GM23338 (cell line): Measurements from ENCODE around the gene GRIK2. TPM values are rescaled to one million over a fixed set of nuclear protein-coding genes. Genes with fewer than 3 reads are reported as not detected.

ENCODE experiments used
- ATAC-seq: fragments of 200-7000 bp; cut with Tn5 transposase; 3 replicates; pipeline ENCODE4 v1.9.1; 2020
- DNase-seq: peaks from one replicate; pipeline ENCODE4 v3.0.0-alpha.2; 2015; ENCODE audit warnings: low spot score
- H2AFZ ChIP-seq: fragments of 200-600 bp; sonication (generic); 2 replicates; pipeline ENCODE4 v1.8.0; 2016; ENCODE audit warnings: antibody characterized with exemption, mild to moderate bottlenecking, moderate library complexity
- H3F3A ChIP-seq: fragments of 200-600 bp; sonication (generic); replicated peaks from 2 replicates; pipeline ENCODE4 v1.8.0; 2017; ENCODE audit warnings: antibody characterized with exemption, mixed run types, low read depth
- H3K27ac ChIP-seq: fragments of 200-600 bp; sonication (generic); 2 replicates; pipeline ENCODE4 v1.6.1; 2016; ENCODE audit warnings: low read depth
- H3K27me3 ChIP-seq: fragments of 200-600 bp; sonication (generic); 2 replicates; pipeline ENCODE4 v1.8.0; 2016; ENCODE audit warnings: mild to moderate bottlenecking, mixed run types, moderate library complexity; ENCODE audit not compliant: insufficient read depth
- H3K36me3 ChIP-seq: fragments of 200-600 bp; sonication (generic); 2 replicates; pipeline ENCODE4 v1.8.0; 2016; ENCODE audit warnings: mild to moderate bottlenecking; ENCODE audit not compliant: insufficient read depth
- H3K4me1 ChIP-seq: fragments of 200-600 bp; sonication (generic); 2 replicates; pipeline ENCODE4 v1.8.0; 2016; ENCODE audit warnings: mild to moderate bottlenecking, moderate library complexity; ENCODE audit not compliant: insufficient read depth
- H3K4me2 ChIP-seq: fragments of 200-600 bp; sonication (generic); 2 replicates; pipeline ENCODE4 v1.7.1; 2017; ENCODE audit warnings: mixed run types
- H3K4me3 ChIP-seq: fragments of 200-600 bp; sonication (generic); 2 replicates; pipeline ENCODE4 v1.6.1; 2016; ENCODE audit warnings: mixed run types
- H3K79me2 ChIP-seq: fragments of 200-600 bp; sonication (generic); replicated peaks from 2 replicates; pipeline ENCODE4 v1.8.0; 2017; ENCODE audit warnings: mild to moderate bottlenecking; ENCODE audit not compliant: insufficient read depth
- H3K9me2 ChIP-seq: fragments of 200-600 bp; sonication (generic); 2 replicates; pipeline ENCODE4 v1.8.0; 2017; ENCODE audit not compliant: insufficient read depth
- H4K20me1 ChIP-seq: fragments of 200-600 bp; sonication (generic); replicated peaks from 2 replicates; pipeline ENCODE4 v1.8.0; 2017; ENCODE audit warnings: mild to moderate bottlenecking; ENCODE audit not compliant: insufficient read depth
- H3K27ac Mint-ChIP-seq: 2 replicates; pipeline ENCODE4 v1.8.0; 2020; ENCODE audit warnings: inconsistent platforms, mild to moderate bottlenecking, moderate library complexity, mixed read lengths
- H3K27me3 Mint-ChIP-seq: 3 replicates; pipeline ENCODE4 v1.8.0; 2022; ENCODE audit warnings: low read depth, mild to moderate bottlenecking, moderate library complexity, mixed read lengths, inconsistent platforms; ENCODE audit not compliant: insufficient read depth, poor library complexity
- H3K36me3 Mint-ChIP-seq: 3 replicates; pipeline ENCODE4 v1.8.0; 2021; ENCODE audit warnings: low read depth, mild to moderate bottlenecking, inconsistent platforms, moderate library complexity, mixed read lengths
- H3K4me1 Mint-ChIP-seq: 3 replicates; pipeline ENCODE4 v1.8.0; 2020; ENCODE audit warnings: mild to moderate bottlenecking, inconsistent platforms, mixed read lengths
- H3K4me3 Mint-ChIP-seq: 3 replicates; pipeline ENCODE4 v1.8.0; 2021; ENCODE audit warnings: moderate library complexity, mild to moderate bottlenecking, inconsistent platforms, mixed read lengths
- H3K9me3 Mint-ChIP-seq: 3 replicates; pipeline ENCODE4 v1.8.0; 2020; ENCODE audit warnings: moderate library complexity, mild to moderate bottlenecking, inconsistent platforms, mixed read lengths
- CREB1 ChIP-seq: fragments of 250-450 bp; sonication (Bioruptor Pico); IDR thresholded peaks from 2 replicates; pipeline ENCODE4 v1.5.0; 2020; ENCODE audit warnings: low read depth, mild to moderate bottlenecking, moderate library complexity
- CTCF ChIP-seq, 2 experiments: fragments of 200-600 bp in 1 of 2; sonication (generic) in 1 of 2; conservative IDR thresholded peaks; 2 replicates each; pipeline versions ENCODE4 v1.5.1 to v1.6.1; 2016 to 2017; ENCODE audit warnings: antibody characterized with exemption in 2 of 2, low read depth in 2 of 2, mild to moderate bottlenecking in 2 of 2, moderate library complexity in 1 of 2
- ETS1 ChIP-seq: IDR thresholded peaks from 2 replicates; pipeline ENCODE4 v1.6.1; 2016; ENCODE audit warnings: antibody characterized with exemption
- EZH2phosphoT487 ChIP-seq: fragments of 200-600 bp; sonication (generic); IDR thresholded peaks from one replicate; pipeline ENCODE4 v1.8.1; 2018; ENCODE audit warnings: antibody characterized with exemption; ENCODE audit not compliant: unreplicated experiment
- JUNB ChIP-seq: IDR thresholded peaks from one replicate; pipeline ENCODE4 v1.6.1; 2016; ENCODE audit warnings: antibody characterized with exemption; ENCODE audit not compliant: unreplicated experiment
- NANOG ChIP-seq: IDR thresholded peaks from 2 replicates; pipeline ENCODE4 v1.6.1; 2016; ENCODE audit warnings: antibody characterized with exemption, borderline replicate concordance
- POLR2AphosphoS5 ChIP-seq: IDR thresholded peaks from 2 replicates; pipeline ENCODE4 v1.6.1; 2016; ENCODE audit warnings: antibody characterized with exemption, low read depth
- STAT1 ChIP-seq: IDR thresholded peaks from one replicate; pipeline ENCODE4 v1.6.1; 2016; ENCODE audit warnings: antibody characterized with exemption; ENCODE audit not compliant: unreplicated experiment
- ZNF462 ChIP-seq: fragments of 250-450 bp; sonication (Bioruptor Pico); IDR thresholded peaks from 2 replicates; pipeline ENCODE4 v1.5.0; 2020; ENCODE audit warnings: mild to moderate bottlenecking, moderate library complexity
- polyA plus RNA-seq: library from polyadenylated mRNA; unstranded; fragments of >200 nt; fragmentation: Nextera tagmentation; extraction: Ambion mirVana; gene quantifications from 2 replicates; pipeline ENCODE4 v1.2.1, GENCODE V29; 2016
- total RNA-seq: library from RNA; depleted of rRNA; stranded (reverse); fragments of >200 nt; shearing (Covaris generic); gene quantifications from 2 replicates; pipeline ENCODE4 v1.2.3, GENCODE V29; 2014

The GRIK2 gene
- total and polyA plus RNA-seq, 2 experiments from 2014 or later, result 0.73 to 3.0 TPM

DNA sequence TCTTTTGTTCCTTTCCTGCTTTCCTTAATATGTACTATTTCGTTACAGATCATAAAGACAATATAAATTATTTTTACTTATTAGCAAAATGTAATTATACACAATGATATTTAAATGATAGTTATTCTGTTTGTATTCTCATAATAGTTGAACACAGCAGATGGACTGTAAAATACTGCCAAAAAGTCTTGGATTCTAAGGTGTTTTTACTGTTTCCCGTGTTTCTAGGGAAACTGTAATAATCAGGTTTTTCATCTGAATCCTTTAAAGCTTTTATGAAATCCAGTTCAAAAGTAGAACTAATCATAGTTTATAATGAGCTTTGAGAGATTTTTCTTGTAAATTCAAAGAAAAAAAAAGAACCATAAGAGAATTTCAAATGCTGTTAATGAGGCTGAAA is 148.4 kb downstream of the GRIK2 start (continued):
- no peak for TF ChIP-seq POLR2AphosphoS5
- no peak for TF ChIP-seq ETS1
- TF ChIP-seq STAT1, result no peak

DNA sequence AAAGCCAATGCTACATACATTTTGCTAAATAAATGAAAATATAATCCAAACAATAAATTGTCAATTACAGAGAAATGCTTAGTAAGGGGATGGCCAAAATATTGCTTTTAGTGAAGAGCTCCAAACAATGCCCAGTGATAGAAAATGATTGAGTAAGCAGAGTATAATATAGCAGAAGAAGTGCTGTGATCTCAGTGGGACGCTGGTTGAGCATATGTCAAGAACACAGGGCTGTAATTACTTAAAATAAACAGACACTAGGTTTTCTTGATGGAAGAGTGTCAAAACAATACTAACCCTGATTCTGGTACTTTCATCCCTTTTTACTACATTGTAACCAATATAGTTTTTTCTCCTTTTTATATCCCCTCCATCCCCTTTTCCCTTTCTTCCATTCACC is 150.3 kb downstream of the GRIK2 start:
- Mint-ChIP-seq H3K36me3 (no peaks in the 10 kb centered on the region), H3K27me3 (no peaks in the 10 kb centered on the region), H3K9me3 (peaks cover 2% of the 10 kb centered on the region; the same call in 1 of the 3 replicates), H3K27ac (no peak overlapping the region), H3K4me3 (no peak overlapping the region), H3K4me1 (peaks cover 5% of the 10 kb centered on the region)
- no peak for TF ChIP-seq STAT1
- no peak for TF ChIP-seq JUNB
- TF ChIP-seq CTCF (conservative IDR thresholded peaks at IDR 0.05; ENCODE audit: low read depth in 2 of 2), result no peak
- no peak for TF ChIP-seq CREB1 (CRISPR knock-in tag)
- ATAC-seq, result no peak
- H3K4me3 ChIP-seq, result no peak overlapping the region
- no peak overlapping the region for H2AFZ ChIP-seq
- H3K27ac ChIP-seq, result no peak overlapping the region
- no peaks in the 10 kb centered on the region for H3K9me2 ChIP-seq
- no peaks in the 10 kb centered on the region for H3K4me1 ChIP-seq
- H3K36me3 ChIP-seq, result no peaks in the 10 kb centered on the region
- H3F3A ChIP-seq, result no peaks in the 10 kb centered on the region
- H4K20me1 ChIP-seq, result no peaks in the 10 kb centered on the region
- no peak for DNase-seq
- H3K79me2 ChIP-seq, result no peaks in the 10 kb centered on the region
- no peak overlapping the region for H3K4me2 ChIP-seq
- no peaks in the 10 kb centered on the region for H3K27me3 ChIP-seq

DNA sequence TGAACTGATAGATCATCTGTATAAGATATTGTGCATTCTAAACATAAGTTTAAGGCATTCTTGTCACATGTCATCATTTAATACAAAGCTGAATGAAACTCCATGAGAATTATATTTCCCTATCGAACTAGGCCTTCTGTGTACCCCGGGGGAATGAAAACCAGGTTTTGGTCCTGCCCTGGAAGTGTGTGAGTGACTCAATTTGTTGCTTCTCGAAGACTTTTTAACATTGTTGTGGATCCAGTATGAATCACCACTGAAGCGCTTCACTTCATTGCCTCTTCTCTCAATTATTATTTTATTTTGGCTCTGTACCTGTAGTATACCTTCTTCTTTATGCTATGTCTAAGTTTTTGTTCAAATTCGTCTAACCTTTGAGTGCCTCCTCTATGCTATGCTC is 150.8 kb downstream of the GRIK2 start:
- Mint-ChIP-seq H3K4me1 (peaks cover 4% of the 10 kb centered on the region), H3K27ac (no peak overlapping the region), H3K27me3 (no peaks in the 10 kb centered on the region), H3K9me3 (peaks cover 2% of the 10 kb centered on the region; the same call in 1 of the 3 replicates), H3K4me3 (no peak overlapping the region), H3K36me3 (no peaks in the 10 kb centered on the region)
- Histone ChIP-seq H3K79me2 (no peaks in the 10 kb centered on the region), H3K4me1 (no peaks in the 10 kb centered on the region), H3F3A (no peaks in the 10 kb centered on the region), H3K27ac (no peak overlapping the region), H4K20me1 (no peaks in the 10 kb centered on the region), H3K9me2 (no peaks in the 10 kb centered on the region), H3K36me3 (no peaks in the 10 kb centered on the region), H3K27me3 (no peaks in the 10 kb centered on the region), H3K4me2 (no peak overlapping the region), H2AFZ (no peak overlapping the region), H3K4me3 (no peak overlapping the region)
- no peak for ATAC-seq
- DNase-seq, result no peak
- TF ChIP-seq NANOG, result no peak
- TF ChIP-seq ETS1, result no peak
- TF ChIP-seq ZNF462 (CRISPR knock-in tag), result no peak
- TF ChIP-seq STAT1, result no peak
- no peak for TF ChIP-seq EZH2phosphoT487
